WTC11 (cell line): Measurements from ENCODE around the gene MOB2. TPM values are rescaled to one million over a fixed set of nuclear protein-coding genes. Genes with fewer than 3 reads are reported as not detected.

Experiments
- ATAC-seq: fragments of 200-7000 bp; cut with Tn5 transposase; 2 replicates; pipeline ENCODE4 v1.10.0; 2021; ENCODE audit warnings: mild to moderate bottlenecking, moderate library complexity
- CTCF ChIA-PET: fragments of 300-600 bp; sonication (Branson Sonifier 250); formaldehyde crosslinking; loops from one replicate; lab custom pipeline; 2021; ENCODE audit warnings: antibody characterized with exemption; lab: Charles Lee
- POLR2A ChIA-PET: fragments of 350-600 bp; sonication (Branson Sonifier 250); formaldehyde crosslinking; loops from one replicate; lab custom pipeline; 2021; ENCODE audit warnings: antibody characterized with exemption; lab: Charles Lee
- DNase-seq: peaks from one replicate; pipeline ENCODE4 v3.0.0; 2021; ENCODE audit warnings: low spot score
- H3K27ac Mint-ChIP-seq: 2 replicates; pipeline ENCODE4 v1.8.0; 2021; ENCODE audit warnings: mixed read lengths
- H3K27me3 Mint-ChIP-seq: 2 replicates; pipeline ENCODE4 v1.8.0; 2021; ENCODE audit warnings: low read depth, mild to moderate bottlenecking, moderate library complexity, mixed read lengths
- H3K36me3 Mint-ChIP-seq: 2 replicates; pipeline ENCODE4 v1.8.0; 2021; ENCODE audit warnings: mixed read lengths
- H3K4me1 Mint-ChIP-seq: 2 replicates; pipeline ENCODE4 v1.8.0; 2022; ENCODE audit warnings: mixed read lengths
- H3K4me3 Mint-ChIP-seq: 2 replicates; pipeline ENCODE4 v1.8.0; 2021; ENCODE audit warnings: mild to moderate bottlenecking, moderate library complexity, mixed read lengths
- H3K9me3 Mint-ChIP-seq: 2 replicates; pipeline ENCODE4 v1.8.0; 2021; ENCODE audit warnings: mixed read lengths
- CREB1 ChIP-seq: sonication (generic); formaldehyde crosslinking; IDR thresholded peaks from 2 replicates; pipeline ENCODE4 v1.8.0; 2023; ENCODE audit warnings: mild to moderate bottlenecking, missing genetic modification reagents
- EMX1 ChIP-seq: fragments of 250-450 bp; sonication (Bioruptor Pico); IDR thresholded peaks from 2 replicates; pipeline ENCODE4 v1.8.0; 2021; ENCODE audit warnings: mild to moderate bottlenecking
- FOXJ3 ChIP-seq: sonication (generic); formaldehyde crosslinking; IDR thresholded peaks from 2 replicates; pipeline ENCODE4 v1.9.0; 2021; ENCODE audit warnings: missing genetic modification reagents, mild to moderate bottlenecking, borderline replicate concordance
- FOXP1 ChIP-seq: sonication (generic); formaldehyde crosslinking; IDR thresholded peaks from 2 replicates; pipeline ENCODE4 v1.8.0; 2022; ENCODE audit warnings: missing genetic modification reagents, mild to moderate bottlenecking, moderate library complexity, borderline replicate concordance
- GRHL2 ChIP-seq: fragments of 250-450 bp; sonication (Bioruptor Pico); IDR thresholded peaks from 2 replicates; pipeline ENCODE4 v1.8.0; 2022; ENCODE audit warnings: mild to moderate bottlenecking, moderate library complexity; ENCODE audit not compliant: insufficient replicate concordance, severe bottlenecking
- HMGA2 ChIP-seq: fragments of 250-450 bp; sonication (Bioruptor Pico); IDR thresholded peaks from 2 replicates; pipeline ENCODE4 v1.4.0; 2021; ENCODE audit warnings: mild to moderate bottlenecking, moderate library complexity
- JUN ChIP-seq: sonication (generic); formaldehyde crosslinking; IDR thresholded peaks from 2 replicates; pipeline ENCODE4 v1.8.0; 2023; ENCODE audit warnings: mild to moderate bottlenecking, missing genetic modification reagents
- OVOL2 ChIP-seq: fragments of 250-450 bp; sonication (Bioruptor Pico); IDR thresholded peaks from 2 replicates; pipeline ENCODE4 v1.9.0; 2021; ENCODE audit warnings: mild to moderate bottlenecking, borderline replicate concordance
- ZNF121 ChIP-seq: sonication (generic); formaldehyde crosslinking; IDR thresholded peaks from 2 replicates; pipeline ENCODE4 v1.8.0; 2023; ENCODE audit warnings: missing genetic modification reagents
- ZNF263 ChIP-seq: sonication (generic); formaldehyde crosslinking; IDR thresholded peaks from 2 replicates; pipeline ENCODE4 v1.8.1; 2022; ENCODE audit warnings: low read depth, mild to moderate bottlenecking, moderate library complexity, missing genetic modification reagents
- ZNF671 ChIP-seq: fragments of 250-450 bp; sonication (Bioruptor Pico); IDR thresholded peaks from 2 replicates; pipeline ENCODE4 v1.8.0; 2021; ENCODE audit warnings: mild to moderate bottlenecking
- total RNA-seq: library from RNA; stranded (reverse); gene quantifications from 3 replicates; pipeline ENCODE4 v1.2.3, GENCODE V29; 2021
- TF ChIP-seq, protein P1 (sequence below): fragments of 250-450 bp; sonication (Bioruptor Pico); IDR thresholded peaks from 2 replicates; pipeline ENCODE4 v1.9.0; 2021; ENCODE audit warnings: mild to moderate bottlenecking
- TF ChIP-seq, protein P2 (sequence below): sonication (generic); formaldehyde crosslinking; IDR thresholded peaks from 2 replicates; pipeline ENCODE4 v1.8.0; 2023; ENCODE audit warnings: missing genetic modification reagents, mild to moderate bottlenecking, borderline replicate concordance
- TF ChIP-seq, protein P3 (sequence below): fragments of 250-450 bp; sonication (Bioruptor Pico); IDR thresholded peaks from 2 replicates; pipeline ENCODE4 v1.9.0; 2021; ENCODE audit warnings: mild to moderate bottlenecking, borderline replicate concordance
- TF ChIP-seq, protein P4 (sequence below): sonication (generic); formaldehyde crosslinking; IDR thresholded peaks from 2 replicates; pipeline ENCODE4 v1.8.0; 2022; ENCODE audit warnings: mild to moderate bottlenecking, missing genetic modification reagents
- TF ChIP-seq, protein P5 (sequence below): sonication (generic); formaldehyde crosslinking; IDR thresholded peaks from 2 replicates; pipeline ENCODE4 v1.8.1; 2023; ENCODE audit warnings: mild to moderate bottlenecking, missing genetic modification reagents, moderate library complexity
- TF ChIP-seq, protein P6 (sequence below): sonication (generic); formaldehyde crosslinking; IDR thresholded peaks from 2 replicates; pipeline ENCODE4 v1.8.1; 2023; ENCODE audit warnings: mild to moderate bottlenecking, missing genetic modification reagents, borderline replicate concordance
- TF ChIP-seq, protein P7 (sequence below): sonication (generic); formaldehyde crosslinking; IDR thresholded peaks from 2 replicates; pipeline ENCODE4 v1.8.1; 2022; ENCODE audit warnings: missing genetic modification reagents, borderline replicate concordance

The MOB2 gene
- total RNA-seq, 1 experiment from 2014 or later = 21.7 TPM

DNA sequence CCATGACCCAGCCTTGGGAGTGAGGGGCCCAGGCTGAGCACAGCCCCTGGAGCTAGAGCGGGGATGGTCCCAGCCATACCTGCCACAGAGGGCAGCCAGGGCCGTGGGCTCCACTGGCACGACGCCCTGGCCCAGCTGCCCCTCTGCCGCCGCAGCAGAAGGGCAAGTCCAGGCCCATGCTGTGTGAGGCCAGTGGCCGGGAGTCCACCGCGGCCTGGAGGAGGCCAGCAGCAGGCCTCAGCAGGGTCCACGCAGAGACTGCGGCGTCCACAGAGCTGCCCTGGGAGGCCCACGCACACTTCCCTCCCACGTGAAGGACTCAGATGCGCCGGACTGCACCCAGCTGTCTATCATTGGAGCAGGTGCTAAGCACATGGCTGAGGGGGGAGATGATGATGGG, 23.5 kb downstream of the MOB2 start:
- no peak for ATAC-seq
- H3K27me3 Mint-ChIP-seq = no peaks in the 10 kb centered on the region
- no peak overlapping the region for H3K27ac Mint-ChIP-seq
- H3K4me1 Mint-ChIP-seq = no peaks in the 10 kb centered on the region
- TF ChIP-seq, protein P1, sequence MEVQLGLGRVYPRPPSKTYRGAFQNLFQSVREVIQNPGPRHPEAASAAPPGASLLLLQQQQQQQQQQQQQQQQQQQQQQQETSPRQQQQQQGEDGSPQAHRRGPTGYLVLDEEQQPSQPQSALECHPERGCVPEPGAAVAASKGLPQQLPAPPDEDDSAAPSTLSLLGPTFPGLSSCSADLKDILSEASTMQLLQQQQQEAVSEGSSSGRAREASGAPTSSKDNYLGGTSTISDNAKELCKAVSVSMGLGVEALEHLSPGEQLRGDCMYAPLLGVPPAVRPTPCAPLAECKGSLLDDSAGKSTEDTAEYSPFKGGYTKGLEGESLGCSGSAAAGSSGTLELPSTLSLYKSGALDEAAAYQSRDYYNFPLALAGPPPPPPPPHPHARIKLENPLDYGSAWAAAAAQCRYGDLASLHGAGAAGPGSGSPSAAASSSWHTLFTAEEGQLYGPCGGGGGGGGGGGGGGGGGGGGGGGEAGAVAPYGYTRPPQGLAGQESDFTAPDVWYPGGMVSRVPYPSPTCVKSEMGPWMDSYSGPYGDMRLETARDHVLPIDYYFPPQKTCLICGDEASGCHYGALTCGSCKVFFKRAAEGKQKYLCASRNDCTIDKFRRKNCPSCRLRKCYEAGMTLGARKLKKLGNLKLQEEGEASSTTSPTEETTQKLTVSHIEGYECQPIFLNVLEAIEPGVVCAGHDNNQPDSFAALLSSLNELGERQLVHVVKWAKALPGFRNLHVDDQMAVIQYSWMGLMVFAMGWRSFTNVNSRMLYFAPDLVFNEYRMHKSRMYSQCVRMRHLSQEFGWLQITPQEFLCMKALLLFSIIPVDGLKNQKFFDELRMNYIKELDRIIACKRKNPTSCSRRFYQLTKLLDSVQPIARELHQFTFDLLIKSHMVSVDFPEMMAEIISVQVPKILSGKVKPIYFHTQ (CRISPR knock-in tag) = no peak
- TF ChIP-seq, protein P2, sequence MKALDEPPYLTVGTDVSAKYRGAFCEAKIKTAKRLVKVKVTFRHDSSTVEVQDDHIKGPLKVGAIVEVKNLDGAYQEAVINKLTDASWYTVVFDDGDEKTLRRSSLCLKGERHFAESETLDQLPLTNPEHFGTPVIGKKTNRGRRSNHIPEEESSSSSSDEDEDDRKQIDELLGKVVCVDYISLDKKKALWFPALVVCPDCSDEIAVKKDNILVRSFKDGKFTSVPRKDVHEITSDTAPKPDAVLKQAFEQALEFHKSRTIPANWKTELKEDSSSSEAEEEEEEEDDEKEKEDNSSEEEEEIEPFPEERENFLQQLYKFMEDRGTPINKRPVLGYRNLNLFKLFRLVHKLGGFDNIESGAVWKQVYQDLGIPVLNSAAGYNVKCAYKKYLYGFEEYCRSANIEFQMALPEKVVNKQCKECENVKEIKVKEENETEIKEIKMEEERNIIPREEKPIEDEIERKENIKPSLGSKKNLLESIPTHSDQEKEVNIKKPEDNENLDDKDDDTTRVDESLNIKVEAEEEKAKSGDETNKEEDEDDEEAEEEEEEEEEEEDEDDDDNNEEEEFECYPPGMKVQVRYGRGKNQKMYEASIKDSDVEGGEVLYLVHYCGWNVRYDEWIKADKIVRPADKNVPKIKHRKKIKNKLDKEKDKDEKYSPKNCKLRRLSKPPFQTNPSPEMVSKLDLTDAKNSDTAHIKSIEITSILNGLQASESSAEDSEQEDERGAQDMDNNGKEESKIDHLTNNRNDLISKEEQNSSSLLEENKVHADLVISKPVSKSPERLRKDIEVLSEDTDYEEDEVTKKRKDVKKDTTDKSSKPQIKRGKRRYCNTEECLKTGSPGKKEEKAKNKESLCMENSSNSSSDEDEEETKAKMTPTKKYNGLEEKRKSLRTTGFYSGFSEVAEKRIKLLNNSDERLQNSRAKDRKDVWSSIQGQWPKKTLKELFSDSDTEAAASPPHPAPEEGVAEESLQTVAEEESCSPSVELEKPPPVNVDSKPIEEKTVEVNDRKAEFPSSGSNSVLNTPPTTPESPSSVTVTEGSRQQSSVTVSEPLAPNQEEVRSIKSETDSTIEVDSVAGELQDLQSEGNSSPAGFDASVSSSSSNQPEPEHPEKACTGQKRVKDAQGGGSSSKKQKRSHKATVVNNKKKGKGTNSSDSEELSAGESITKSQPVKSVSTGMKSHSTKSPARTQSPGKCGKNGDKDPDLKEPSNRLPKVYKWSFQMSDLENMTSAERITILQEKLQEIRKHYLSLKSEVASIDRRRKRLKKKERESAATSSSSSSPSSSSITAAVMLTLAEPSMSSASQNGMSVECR (CRISPR knock-in tag) = no peak
- TF ChIP-seq ZNF263 (CRISPR knock-in tag) (no peak), HMGA2 (CRISPR knock-in tag) (no peak), JUN (CRISPR knock-in tag) (no peak), ZNF121 (CRISPR knock-in tag) (no peak), EMX1 (no peak), GRHL2 (CRISPR knock-in tag) (no peak), FOXJ3 (no peak), FOXP1 (no peak)
- TF ChIP-seq, protein P3, sequence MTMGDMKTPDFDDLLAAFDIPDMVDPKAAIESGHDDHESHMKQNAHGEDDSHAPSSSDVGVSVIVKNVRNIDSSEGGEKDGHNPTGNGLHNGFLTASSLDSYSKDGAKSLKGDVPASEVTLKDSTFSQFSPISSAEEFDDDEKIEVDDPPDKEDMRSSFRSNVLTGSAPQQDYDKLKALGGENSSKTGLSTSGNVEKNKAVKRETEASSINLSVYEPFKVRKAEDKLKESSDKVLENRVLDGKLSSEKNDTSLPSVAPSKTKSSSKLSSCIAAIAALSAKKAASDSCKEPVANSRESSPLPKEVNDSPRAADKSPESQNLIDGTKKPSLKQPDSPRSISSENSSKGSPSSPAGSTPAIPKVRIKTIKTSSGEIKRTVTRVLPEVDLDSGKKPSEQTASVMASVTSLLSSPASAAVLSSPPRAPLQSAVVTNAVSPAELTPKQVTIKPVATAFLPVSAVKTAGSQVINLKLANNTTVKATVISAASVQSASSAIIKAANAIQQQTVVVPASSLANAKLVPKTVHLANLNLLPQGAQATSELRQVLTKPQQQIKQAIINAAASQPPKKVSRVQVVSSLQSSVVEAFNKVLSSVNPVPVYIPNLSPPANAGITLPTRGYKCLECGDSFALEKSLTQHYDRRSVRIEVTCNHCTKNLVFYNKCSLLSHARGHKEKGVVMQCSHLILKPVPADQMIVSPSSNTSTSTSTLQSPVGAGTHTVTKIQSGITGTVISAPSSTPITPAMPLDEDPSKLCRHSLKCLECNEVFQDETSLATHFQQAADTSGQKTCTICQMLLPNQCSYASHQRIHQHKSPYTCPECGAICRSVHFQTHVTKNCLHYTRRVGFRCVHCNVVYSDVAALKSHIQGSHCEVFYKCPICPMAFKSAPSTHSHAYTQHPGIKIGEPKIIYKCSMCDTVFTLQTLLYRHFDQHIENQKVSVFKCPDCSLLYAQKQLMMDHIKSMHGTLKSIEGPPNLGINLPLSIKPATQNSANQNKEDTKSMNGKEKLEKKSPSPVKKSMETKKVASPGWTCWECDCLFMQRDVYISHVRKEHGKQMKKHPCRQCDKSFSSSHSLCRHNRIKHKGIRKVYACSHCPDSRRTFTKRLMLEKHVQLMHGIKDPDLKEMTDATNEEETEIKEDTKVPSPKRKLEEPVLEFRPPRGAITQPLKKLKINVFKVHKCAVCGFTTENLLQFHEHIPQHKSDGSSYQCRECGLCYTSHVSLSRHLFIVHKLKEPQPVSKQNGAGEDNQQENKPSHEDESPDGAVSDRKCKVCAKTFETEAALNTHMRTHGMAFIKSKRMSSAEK (CRISPR knock-in tag) = no peak
- TF ChIP-seq, protein P4, sequence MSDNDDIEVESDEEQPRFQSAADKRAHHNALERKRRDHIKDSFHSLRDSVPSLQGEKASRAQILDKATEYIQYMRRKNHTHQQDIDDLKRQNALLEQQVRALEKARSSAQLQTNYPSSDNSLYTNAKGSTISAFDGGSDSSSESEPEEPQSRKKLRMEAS = no peak
- TF ChIP-seq, protein P5, sequence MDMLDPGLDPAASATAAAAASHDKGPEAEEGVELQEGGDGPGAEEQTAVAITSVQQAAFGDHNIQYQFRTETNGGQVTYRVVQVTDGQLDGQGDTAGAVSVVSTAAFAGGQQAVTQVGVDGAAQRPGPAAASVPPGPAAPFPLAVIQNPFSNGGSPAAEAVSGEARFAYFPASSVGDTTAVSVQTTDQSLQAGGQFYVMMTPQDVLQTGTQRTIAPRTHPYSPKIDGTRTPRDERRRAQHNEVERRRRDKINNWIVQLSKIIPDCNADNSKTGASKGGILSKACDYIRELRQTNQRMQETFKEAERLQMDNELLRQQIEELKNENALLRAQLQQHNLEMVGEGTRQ (CRISPR knock-in tag) = no peak
- POLR2A ChIA-PET = no interaction called here
- DNase-seq = no peak
- CTCF ChIA-PET = interaction anchor here (0.8 to 2.0 kb wide), 4 partner anchors 10 to 177 kb away, joined by 3 to 6 read pairs (median 4); no protein-coding TSS in a partner anchor
- H3K36me3 Mint-ChIP-seq = no peaks in the 10 kb centered on the region
- H3K9me3 Mint-ChIP-seq = no peaks in the 10 kb centered on the region
- H3K4me3 Mint-ChIP-seq = no peak overlapping the region

DNA sequence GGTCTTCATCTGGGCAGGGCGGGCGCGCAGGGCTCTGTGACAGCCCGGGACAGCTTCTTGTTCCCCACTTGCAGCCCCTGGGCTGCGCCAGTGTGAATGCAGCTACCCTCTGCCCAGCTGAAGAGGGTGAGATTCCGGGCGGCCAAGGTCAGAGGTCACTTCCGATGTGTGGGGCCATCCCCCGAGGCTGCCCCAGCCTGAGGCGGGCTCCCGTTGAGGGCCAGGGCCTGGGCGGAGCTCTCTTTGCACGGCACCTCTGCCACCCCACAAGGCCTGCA, 23.9 kb downstream of the MOB2 start:
- CTCF ChIA-PET = interaction anchor here (0.8 to 2.0 kb wide), 3 partner anchors 9 to 177 kb away, joined by 3 to 6 read pairs (median 4); no protein-coding TSS in a partner anchor
- POLR2A ChIA-PET = no interaction called here
- TF ChIP-seq OVOL2 (CRISPR knock-in tag) = no peak
- TF ChIP-seq, protein P6, sequence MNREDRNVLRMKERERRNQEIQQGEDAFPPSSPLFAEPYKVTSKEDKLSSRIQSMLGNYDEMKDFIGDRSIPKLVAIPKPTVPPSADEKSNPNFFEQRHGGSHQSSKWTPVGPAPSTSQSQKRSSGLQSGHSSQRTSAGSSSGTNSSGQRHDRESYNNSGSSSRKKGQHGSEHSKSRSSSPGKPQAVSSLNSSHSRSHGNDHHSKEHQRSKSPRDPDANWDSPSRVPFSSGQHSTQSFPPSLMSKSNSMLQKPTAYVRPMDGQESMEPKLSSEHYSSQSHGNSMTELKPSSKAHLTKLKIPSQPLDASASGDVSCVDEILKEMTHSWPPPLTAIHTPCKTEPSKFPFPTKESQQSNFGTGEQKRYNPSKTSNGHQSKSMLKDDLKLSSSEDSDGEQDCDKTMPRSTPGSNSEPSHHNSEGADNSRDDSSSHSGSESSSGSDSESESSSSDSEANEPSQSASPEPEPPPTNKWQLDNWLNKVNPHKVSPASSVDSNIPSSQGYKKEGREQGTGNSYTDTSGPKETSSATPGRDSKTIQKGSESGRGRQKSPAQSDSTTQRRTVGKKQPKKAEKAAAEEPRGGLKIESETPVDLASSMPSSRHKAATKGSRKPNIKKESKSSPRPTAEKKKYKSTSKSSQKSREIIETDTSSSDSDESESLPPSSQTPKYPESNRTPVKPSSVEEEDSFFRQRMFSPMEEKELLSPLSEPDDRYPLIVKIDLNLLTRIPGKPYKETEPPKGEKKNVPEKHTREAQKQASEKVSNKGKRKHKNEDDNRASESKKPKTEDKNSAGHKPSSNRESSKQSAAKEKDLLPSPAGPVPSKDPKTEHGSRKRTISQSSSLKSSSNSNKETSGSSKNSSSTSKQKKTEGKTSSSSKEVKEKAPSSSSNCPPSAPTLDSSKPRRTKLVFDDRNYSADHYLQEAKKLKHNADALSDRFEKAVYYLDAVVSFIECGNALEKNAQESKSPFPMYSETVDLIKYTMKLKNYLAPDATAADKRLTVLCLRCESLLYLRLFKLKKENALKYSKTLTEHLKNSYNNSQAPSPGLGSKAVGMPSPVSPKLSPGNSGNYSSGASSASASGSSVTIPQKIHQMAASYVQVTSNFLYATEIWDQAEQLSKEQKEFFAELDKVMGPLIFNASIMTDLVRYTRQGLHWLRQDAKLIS (CRISPR knock-in tag) = no peak
- no peak for TF ChIP-seq ZNF671 (CRISPR knock-in tag)
- TF ChIP-seq CREB1 (CRISPR knock-in tag) = no peak
- TF ChIP-seq, protein P7, sequence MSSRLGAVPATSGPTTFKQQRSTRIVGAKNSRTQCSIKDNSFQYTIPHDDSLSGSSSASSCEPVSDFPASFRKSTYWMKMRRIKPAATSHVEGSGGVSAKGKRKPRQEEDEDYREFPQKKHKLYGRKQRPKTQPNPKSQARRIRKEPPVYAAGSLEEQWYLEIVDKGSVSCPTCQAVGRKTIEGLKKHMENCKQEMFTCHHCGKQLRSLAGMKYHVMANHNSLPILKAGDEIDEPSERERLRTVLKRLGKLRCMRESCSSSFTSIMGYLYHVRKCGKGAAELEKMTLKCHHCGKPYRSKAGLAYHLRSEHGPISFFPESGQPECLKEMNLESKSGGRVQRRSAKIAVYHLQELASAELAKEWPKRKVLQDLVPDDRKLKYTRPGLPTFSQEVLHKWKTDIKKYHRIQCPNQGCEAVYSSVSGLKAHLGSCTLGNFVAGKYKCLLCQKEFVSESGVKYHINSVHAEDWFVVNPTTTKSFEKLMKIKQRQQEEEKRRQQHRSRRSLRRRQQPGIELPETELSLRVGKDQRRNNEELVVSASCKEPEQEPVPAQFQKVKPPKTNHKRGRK (CRISPR knock-in tag) = no peak
- no peaks in the 10 kb centered on the region for H3K4me1 Mint-ChIP-seq
- H3K4me3 Mint-ChIP-seq = no peak overlapping the region
- H3K36me3 Mint-ChIP-seq = no peaks in the 10 kb centered on the region
- ATAC-seq (no peak), DNase-seq (no peak)
- H3K9me3 Mint-ChIP-seq = no peaks in the 10 kb centered on the region
- no peaks in the 10 kb centered on the region for H3K27me3 Mint-ChIP-seq
- H3K27ac Mint-ChIP-seq = no peak overlapping the region
